Ramos (cell line): ENCODE data around the gene UACA.
"Not testable (repeated sequence)": the region's sequence is repeated elsewhere in the genome, so short reads cannot be mapped to it uniquely, and the experiment has no call there.

Source experiments
- in situ Hi-C: fragments of 300-500 bp; cut with MboI; formaldehyde crosslinking; loops from one replicate; pipeline ENCODE4 v1.14.3; 2022; ENCODE audit warnings: low sequenced_read_pairs; ENCODE audit not compliant: unreplicated experiment

Gene UACA

DNA sequence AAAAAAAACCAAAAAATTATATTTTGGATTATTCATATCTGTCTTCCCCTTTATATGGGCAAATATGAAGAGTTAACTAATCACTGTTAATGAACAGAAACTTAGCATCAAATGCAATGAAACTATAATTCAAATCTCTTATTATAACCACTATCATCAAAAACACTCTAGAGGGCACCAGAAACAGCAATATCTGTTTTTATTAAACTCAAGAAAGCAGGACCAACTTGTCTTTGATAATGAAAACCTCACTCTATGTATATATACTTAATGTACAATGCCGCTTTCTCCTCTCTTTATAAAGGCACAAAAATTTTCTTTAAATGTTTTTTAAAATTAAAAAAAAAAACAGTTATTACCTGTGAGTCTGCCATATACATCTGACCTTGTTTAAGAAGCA lies 92.7 kb downstream of the UACA start:
- in situ Hi-C loops: no loop called here

DNA sequence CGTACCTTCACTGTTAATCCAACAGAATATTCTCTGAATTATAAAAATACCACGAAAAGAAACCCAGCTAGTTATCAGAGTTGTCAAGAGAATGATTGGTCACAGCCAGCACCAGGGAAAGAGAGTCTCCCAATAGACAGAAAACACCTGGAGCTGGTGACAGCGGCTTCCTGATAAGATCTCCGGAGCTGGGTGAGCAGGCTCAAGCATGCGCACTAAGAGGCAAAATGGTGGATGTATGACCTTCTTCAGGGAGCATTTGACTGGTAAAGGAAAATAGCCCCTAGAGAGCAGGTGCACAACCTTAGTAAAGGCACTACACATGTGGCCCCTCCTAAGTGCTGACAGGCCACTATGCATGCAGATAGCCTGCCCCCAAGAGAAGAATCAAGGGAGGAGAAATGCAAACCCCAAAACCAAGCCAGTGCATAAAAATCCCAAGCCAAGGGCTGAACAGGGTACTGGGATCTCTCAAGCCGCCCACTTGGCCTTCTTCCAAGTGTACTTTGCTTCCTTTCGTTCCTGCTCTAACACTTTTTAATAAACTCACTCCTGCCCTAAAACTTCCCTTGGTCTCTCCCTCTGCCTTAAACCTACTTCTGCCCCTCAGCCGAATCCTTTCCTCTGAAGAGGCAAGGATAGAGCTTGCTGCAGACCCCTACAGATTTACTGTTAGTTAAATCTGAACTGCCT lies 93.2 kb downstream of the UACA start:
- in situ Hi-C loops: no loop called here

DNA sequence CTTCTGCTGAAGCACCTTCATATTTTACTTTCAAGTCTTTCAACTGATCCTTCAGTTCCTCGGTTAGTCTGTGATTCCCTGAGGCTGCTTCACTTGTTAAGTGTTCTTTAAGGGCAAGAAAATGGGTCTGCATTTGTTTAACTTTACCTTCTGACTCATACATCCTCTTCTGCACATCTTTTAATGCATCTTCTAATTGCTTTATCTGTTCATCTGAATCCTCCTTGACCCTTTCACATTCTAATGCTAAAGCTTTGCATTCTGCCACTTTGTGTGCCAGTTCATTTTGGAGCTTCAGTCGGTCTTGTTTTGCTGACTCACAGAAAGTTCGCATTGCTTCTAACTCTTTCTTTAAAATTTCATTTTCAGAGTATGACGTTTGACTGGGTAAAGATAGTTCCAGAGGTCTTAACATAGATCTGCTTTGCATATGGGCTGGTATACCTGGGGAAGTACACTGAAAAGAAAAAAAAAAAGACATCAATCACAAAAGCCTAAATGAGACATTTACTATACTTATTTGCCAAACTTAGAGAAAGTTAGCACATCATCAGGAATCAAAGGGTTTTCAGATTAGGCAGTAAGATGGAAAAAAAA lies 94.3 kb downstream of the UACA start:
- in situ Hi-C loops: no loop called here

DNA sequence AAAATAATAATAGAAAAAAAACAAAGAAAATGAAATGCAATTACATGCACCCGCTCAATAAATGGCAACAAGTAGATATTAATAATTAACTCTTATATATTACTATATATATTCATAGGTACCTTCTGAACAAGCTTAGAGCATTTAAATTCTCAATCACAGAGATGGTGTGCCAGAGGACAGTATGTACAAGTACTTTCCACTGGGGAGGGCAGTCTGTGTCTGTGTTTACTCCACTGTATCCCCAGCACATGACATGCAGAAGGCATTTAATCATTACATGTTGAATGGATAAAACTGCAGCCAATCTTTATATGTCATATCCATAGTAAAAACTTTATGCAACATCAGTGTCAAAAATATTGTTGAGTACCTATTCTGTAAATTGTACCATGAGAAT lies 97.8 kb downstream of the UACA start:
- in situ Hi-C loops: no loop called here

DNA sequence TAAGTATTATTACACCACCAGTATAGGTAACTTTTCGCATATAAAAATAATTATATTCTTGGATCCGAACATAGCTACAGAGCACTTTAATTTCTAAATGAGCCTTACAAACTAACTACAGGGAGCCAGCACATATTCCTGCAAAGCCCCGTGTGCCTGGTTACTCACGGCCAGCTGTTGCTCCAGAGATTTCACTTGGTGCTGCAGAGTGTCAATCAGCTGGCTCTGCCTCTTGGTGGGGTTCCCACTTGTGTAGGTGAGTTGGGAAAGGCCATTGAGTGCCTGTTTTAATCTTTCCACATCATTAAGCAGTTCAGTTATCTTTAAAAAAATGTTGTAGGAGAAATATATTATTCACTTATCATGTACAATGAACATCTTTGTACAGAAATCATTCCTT lies 98.9 kb downstream of the UACA start:
- in situ Hi-C loops: no loop called here

DNA sequence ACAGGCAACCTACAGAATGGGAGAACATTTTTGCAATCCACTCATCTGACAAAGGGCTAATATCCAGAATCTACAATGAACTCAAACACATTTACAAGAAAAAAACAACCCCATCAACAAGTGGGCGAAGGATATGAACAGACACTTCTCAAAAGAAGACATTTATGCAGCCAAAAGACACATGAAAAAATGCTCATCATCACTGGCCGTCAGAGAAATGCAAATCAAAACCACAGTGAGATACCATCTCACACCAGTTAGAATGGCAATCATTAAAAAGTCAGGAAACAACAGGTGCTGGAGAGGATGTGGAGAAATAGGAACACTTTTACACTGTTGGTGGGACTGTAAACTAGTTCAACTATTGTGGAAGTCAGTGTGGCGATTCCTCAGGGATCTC lies 100.3 kb downstream of the UACA start:
- in situ Hi-C loops: not testable (repeated sequence)

DNA sequence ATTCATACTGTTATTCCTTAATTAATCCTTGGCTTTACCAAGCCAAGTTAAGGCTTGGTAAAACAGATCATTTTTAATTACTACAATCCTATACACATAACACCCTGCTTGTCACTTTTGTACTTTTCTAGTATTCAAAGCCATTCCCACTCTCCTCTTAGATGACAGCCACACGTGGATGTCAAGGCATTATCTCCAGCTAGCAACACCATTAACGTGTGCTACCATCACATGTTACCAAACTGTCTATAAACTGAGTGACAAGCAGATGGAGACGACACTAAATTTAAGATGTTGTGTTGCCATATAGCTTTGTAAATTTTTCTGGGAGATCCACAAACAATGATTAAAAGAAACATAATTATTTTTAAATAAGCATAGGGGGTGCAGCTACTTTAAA lies 103.7 kb downstream of the UACA start:
- in situ Hi-C loops: no loop called here

DNA sequence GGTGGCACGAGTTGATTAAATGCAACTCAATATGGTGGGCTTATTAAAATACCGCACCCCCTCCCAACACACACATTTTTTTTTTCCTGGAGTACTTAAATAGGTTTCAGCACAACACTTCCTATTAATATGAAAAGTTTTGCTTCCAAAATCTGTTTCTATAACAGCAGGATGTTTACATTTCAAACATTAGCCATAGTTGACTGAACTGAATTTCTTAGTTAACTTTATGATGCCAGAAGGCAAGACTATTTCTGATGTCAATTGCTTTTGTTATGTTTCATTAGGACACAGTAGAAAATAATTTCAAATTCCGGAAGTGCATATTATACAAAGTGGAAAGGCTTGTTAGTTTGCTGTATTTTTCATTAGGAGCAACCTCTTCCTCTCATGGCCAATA lies 104.7 kb downstream of the UACA start:
- in situ Hi-C loops: no loop called here

DNA sequence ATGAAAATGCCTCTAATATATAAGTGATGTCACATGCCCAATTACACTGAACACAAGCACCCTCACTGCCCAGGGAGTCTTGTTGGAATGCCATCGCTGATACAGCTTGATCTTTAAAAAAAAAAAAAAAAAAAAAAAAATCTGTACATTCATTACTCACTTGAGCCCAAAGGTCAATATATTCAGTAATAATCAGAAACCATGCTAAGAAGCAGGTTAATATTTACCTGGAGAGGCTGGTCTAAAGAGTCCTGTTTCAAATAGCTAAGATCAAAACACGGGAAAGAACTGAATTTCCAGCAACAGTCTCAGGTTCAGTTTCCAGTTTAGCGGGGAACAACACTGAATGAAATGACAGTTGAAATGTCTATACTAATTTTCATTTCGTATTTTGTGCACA lies 109.9 kb downstream of the UACA start:
- in situ Hi-C loops: no loop called here

DNA sequence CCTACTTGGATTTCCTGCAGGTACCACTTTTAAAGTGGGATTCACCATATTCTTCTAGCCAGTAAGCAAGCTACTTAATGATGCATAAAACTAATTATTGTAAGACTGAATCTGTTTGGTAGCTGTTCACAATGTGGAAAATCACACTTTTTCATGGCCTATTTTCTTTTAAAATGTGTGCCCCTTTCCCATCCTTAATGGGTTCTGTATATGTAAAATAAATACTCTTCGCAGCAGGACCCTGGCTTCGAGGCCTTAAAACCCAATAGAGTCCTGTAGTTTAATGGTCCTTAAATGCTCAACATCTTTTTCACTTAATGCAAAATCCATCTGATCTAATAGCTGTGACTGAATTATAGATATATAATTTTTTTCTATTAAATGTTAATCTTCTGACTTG lies 111.0 kb downstream of the UACA start:
- in situ Hi-C loops: no loop called here

DNA sequence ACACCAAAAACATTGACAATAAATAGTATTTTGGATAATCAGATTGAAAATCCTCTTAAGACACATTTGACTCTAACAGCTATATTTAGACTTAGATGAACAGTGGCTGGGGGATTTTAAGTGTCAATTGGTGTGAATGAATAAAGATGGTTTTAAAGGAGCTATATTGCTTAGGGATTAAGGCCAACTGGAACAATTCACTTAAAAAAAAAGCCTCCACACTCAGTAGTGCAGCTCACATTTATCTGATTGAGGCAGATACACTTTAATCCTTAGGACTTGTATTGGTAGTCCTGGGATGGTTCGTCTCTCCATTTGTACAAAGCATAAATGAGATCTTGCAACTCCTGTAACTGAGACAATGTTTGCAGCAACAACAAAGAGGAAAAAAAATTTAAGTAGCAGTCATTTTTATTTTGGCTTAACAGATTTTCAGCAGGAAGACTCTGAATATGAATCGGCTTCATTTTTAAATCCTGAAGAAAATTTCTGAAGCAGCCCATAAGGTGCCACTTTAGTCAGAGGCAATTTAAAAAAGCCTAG lies 112.0 kb downstream of the UACA start:
- in situ Hi-C loops: no loop called here

DNA sequence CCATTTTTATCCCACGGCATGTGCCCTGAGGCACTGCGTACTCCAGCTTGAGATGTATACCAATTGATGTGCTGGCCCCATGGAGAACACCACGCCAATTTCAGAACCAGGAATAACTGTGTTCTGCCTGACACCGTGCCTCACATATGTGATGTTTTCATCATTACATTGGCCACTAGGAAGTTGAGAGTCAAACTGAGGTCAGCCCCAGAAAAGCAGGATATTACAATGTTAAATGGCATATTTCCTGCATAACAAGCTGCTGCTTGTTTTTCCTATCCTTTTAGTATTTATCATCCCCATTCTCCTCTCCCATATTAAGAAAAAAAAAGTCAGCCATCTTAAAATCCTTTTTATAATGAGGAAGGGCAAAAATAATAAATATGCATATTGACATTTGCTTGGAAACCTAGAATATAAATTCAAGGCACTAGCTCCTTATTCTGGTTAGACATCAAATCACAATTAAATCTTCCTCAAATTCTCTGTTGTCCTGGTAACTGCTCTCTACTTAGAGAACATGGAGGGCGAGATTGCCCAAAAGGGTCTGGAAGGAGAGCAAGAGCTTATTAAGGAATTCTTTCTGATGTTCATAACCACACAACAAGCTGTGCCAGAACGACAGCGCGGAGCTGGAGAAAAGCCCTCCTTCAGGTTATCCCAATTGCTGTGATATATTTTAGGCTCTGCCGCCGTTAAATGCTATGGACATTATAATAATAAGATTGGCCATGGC lies 112.6 kb downstream of the UACA start:
- in situ Hi-C loops: no loop called here

DNA sequence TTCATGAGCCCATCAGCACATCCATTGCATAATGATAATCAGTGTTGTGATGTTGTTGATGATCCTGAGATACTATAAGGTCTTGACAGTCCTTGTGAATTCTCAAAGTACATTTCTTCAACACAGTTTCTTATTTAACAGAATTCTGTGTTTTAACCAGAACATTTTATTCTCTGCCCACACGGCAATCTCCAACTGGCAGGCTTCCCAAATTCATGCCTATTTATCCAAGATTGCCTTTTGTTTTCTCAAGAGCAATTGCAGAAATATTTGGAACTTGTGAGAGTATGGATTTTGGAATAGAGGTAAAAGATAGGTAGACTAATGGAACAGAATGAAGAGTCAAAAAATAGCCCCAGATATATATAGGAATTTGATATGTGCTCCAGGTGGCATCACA lies 116.0 kb downstream of the UACA start:
- in situ Hi-C loops: no loop called here

DNA sequence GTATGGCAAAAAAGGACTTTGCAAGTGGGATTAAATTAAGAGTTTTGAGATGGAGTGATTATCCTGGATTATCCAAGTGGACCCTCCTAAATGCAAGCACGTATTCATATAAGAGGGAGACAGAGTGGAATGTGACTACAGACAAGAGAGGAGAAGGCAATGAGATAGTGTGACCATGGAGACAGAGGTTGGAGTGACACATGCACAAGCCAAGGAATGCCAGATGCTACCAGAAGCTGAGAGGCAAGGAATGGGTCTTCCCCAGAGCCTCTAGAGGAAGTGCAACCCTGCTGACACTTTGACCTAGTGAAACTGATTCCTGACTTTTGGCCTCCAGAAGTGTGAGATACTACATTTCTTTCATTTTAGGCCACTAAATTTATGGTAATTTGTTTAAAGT lies 117.2 kb downstream of the UACA start:
- in situ Hi-C loops: no loop called here

DNA sequence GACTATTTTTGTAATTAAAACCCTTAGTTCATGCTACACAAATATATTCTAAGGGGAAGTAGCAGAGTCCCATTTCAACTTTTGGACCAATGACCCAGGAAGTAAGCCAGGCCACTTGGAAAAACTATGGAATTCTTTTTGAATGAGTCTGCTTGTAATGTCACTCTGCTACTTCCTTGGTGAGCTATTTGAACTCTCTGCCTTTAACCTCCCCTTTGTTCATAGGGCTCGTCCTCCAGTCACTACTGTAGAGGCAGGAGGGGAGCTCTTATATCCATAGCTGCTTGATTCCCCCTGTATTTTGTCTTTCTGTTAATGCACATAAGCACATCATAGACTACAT lies 119.6 kb downstream of the UACA start:
- in situ Hi-C loops: no loop called here

DNA sequence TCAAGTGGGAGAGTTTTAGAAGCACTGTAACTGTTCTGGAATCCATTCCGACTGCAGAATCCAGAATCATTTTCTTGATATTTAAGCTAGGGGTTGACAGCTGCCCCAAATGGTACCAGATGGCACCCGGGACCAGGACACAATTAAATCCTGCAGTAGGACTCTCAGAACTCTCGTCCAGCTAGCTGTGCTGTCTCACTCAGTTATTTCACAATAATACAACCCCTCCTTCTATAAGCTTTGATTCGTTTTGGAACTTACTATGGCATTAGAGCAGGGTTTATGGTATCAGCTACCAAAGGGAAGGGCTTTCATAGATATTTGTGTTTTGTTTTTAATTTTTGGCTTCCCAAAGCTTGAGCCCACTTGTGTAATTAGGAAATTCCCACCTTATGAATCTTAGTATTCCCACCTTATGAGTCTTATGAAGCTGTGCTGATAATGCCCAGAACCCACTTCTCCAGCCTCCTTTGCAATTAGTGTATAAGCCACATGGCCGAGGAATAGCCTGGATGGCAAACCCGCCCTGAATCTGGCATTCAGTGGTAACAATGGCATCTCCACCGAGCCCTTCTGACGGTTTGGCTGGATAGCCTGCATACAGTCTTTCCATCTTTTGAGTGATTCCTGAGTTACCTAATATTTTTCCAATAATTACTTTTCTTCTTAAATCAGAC lies 120.1 kb downstream of the UACA start:
- in situ Hi-C loops: no loop called here

DNA sequence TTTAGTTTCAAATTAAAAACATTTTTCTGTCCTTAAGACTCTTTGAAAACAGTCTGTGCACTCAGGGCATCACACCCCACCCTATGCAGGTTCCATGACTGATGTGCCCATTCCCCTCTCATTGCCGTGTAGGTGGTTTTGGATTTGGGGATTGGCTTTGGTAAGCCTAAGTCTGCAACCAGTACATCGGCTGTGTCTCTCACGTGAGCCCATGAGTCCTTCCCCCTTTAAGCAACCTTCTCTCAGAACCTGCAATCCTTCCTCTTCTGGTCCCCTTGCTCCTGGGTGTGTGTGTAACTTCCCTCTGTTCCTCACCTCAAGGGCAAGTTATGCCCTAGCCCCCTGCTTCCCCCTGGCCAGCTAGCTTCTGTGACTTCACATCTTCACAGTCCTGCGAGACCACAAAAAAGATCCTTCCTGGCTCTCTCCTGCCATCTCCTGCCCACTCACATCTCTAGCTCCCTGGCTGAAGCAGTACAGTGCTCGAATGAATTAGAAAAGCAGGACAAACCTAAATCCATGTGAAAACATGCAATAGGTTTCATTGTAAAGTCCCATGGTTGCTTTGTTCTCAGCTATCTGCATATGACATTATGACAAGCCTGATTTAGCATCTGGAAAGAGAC lies 126.7 kb downstream of the UACA start:
- in situ Hi-C loops: no loop called here

DNA sequence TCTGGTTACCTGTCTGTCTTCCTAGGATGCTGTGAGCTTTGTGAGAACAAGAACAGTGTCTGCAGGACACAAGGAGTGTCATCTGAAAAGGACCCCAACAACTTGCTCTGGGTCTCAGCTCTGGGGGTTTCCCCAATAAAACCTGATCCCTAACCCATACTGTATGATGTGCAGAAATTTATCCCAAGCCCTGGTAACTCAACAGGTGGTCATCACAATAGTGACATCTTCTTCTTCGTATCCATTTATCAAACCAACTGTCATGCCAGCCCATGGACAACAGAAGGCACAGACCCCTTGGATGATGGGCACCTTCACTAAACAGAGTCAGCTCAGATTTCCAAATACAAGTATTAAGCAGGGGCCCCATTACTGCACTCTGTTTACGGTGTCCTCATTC lies 127.5 kb downstream of the UACA start:
- in situ Hi-C loops: no loop called here

DNA sequence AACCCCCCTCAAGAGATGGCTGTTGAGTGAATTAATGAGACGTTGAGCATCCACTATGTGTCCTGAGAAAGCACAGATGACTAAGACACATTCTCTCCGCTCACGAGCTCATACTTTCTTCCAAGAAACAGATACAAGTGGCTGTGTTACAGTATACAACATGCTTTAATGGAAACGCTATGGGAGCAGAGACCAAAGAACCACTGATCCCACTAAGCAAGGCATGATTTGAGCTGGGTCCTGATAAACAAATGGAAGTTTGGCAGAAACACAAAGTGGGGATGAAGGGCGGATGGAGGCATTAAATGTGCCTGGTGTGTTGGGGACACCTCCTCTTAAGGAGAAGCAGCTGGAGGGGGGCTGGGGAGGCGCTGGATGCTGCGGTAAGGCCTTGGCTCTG lies 129.4 kb downstream of the UACA start:
- in situ Hi-C loops: no loop called here

DNA sequence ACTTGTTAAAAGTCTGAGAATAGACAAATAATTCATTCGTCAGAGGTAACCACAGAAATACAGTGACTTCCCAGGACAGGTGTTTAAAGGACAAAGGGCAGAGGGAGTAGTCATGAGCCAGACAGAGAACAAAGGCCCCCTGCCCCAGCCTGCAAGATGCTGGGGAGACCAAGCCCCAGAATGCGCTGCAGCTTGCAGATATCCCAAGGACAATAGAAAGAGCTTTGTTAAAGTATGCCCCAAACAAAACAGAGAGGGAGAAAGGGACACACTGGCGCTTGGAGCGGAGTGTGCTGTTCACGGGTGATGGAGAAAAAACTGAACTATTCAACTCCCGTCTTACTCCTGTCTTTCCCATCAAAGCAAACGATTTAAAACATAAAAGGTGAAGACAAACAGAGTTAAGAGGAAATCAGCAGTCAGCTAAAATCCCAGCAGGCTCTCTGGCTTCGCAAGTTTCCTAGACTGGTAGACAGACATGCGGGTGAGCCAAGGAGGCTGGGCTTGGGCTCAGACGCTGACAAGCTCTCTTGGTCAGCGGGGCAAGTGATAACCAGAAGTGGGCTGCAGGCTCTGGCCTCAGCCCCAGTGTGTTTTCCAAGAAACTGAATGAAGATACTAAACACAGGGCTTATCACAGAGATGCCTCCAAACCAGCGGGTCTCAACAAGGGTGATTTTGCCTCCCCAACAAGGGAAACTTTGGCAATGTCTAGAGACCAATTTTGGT lies 130.1 kb downstream of the UACA start:
- in situ Hi-C loops: no loop called here
